HG02884 (cell line): Measurements from ENCODE around the gene FAM20C.

ENCODE experiments used
- ATAC-seq: cut with Tn5 transposase; IDR thresholded peaks from one replicate; pipeline ENCODE4 v1.9.1; 2021; ENCODE audit warnings: mild to moderate bottlenecking, moderate library complexity; ENCODE audit not compliant: unreplicated experiment

The FAM20C gene

DNA sequence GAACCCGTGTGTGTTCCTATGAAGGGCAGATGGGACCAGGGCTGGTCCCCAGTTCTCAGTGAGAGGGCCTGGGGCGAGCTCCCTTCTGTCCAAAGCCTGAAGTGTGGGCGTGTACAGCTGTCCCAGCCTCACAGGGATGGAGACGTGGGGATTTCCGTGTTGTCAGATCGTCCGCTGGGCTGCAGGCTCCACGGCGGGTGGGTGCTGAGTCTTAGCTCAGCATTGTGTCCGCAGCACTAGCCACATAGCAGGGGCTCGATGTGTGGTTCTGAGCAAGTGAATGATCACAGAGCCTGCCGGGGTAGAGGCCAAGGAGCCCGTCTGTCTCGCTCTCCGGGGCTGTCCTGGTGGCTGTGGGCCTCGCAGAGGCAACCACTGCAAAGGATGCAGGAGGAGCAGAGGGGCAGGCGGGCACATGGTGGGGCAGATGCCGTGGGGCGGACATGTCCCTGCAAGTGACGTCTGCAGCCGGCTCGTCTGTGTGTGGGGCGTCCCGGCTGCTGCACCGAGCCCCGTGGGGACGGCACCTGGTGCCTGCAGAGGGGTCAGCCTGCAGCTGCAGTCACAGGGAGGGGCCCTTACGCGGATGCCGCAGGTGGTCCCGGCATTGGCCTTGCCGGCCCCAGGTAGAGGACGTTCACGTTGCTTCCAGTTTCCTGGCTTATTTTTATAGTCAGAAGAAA, 30.9 kb downstream of the FAM20C start:
- no peak for ATAC-seq

DNA sequence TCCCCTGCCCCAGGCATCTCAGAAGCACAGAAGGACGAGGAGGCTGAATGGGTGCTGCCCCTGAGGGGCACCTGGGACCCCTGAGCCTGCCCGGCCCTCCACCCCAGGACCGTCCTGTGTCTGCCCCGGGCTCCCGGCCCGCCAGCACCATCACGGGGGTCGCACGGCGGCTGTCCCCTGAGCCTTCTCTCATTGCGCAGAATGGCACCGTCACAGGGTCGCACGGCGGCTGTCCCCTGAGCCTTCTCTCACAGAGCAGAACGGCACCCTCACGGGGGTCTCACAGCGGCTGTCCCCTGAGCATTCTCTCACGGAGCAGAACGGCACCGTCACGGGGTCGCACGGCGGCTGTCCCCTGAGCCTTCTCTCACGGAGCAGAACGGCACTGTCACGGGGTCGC, 31.5 kb downstream of the FAM20C start:
- no peak for ATAC-seq

DNA sequence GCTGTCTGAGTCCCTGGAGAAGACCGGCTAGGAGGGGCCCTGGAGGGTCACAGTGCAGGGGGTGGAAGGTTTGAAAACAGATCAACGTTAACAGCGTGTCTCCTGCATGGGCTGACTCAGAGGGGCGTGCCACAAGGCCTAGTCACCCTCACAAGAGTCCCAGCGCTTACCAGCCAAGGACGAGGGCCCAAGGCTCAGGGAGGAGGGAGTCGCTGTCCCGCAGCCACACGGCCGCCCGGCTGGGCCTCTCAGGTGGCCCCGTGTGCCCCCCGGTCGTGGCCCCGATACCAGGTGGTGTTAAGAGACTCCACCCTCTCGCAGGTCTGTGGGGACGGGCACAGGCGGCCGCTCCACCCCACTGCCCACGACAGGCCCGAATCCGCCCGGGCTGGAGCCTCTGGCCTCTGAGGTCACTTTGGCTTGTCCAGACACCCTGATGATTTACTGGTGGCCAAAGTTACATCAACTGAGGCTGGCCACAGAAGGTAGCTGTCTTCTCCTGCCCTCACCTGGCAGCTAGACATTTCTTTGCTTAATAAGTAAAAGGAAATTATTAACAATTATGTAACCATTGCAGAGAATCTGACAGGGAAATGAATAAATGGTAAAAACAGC, 34.0 kb downstream of the FAM20C start:
- no peak for ATAC-seq

DNA sequence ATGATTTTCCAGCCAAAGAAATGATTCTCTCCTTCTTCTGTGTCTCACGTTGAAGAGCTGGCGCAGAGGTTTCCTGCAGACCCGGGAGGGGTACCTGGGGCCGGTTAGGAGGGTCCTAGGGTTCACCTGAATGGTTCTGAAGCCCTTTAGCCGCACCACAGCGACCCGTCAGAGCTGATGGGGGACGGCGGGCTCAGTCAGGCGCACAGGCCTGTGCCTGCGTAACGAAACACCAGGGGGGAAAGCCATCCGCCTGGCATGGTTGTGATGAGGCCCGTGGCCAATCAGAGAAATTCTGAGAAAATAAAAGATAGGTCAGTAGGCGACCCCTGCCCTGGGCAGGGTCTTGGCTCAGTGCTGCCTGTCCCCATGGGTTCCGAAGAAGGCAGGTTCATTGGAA, 35.6 kb downstream of the FAM20C start:
- no peak for ATAC-seq

DNA sequence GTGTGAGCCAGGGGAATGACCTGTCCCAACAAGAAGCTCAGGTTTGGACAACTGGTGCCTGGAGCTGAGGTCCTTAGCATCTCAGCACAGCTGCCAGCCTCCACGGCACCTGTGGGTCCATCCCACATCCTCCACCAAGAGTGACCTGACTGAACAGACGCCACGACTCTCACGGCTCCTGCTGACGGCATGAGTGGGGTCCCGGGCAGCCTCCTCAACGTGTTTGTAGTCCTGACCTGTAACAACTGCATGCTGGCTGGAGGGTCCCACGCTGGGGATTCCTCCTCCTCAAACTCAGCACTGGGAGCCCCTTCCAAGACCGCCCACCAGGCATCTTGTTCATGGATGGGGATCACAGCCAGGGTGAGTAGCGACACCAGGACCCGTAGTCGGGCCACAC, 36.2 kb downstream of the FAM20C start:
- no peak for ATAC-seq

DNA sequence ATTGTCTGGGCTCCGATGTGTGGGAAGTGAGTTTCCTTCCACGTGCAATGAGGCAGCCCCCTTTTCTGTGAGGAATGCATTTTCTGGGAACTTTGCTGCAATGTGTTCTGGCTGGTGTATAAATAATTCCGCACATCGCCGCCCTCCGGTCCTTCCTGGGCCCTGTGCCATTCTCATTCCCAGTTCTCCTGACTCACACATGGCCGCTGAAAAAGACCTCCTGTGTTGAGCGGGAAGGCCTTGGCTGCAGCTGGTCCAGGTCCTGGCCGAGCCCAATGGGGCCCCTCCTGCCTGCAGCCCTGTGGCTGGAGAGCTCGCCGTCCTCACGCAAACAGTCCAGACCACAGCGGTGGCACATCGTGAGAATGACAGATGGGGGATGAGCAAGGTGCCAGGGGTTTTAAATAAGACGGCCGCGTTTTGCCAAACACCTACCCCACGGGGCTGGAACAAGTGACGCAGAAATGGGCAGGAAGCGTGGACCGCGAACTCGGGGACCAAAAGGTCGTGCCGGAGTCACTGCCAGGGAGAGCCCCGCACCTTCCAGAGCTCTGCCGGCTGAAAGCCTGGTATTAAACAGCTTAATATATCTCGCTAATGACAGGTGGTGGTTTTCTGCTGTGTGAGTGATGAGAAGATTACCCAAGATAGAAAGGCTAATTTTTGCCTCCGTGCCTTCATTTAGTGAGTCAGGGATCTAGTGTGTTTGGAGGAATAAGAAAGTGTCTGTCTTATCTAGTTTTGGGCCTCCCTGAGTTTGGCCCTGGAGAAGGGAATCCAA, 37.0 kb downstream of the FAM20C start:
- ATAC-seq, result no peak

DNA sequence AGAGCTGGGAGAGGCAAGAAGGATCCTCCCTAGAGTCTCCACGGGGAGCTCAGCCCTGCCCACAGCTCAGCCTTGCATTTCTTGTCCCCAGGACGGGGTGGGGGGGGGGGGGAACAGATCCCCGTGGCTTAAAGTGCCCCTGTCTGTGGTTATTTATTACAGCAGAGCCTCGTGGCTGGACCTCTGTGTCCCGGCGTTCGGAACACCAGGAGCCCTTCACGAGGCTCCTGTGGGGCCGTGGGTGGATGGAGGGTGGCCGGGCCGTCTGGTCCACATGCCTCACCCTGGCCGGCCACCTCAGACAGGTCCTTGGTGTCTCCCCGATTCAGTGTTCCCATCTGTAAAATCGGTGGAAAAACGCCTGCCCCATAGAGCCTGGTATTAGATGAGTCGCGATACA, 37.9 kb downstream of the FAM20C start:
- ATAC-seq, result no peak

DNA sequence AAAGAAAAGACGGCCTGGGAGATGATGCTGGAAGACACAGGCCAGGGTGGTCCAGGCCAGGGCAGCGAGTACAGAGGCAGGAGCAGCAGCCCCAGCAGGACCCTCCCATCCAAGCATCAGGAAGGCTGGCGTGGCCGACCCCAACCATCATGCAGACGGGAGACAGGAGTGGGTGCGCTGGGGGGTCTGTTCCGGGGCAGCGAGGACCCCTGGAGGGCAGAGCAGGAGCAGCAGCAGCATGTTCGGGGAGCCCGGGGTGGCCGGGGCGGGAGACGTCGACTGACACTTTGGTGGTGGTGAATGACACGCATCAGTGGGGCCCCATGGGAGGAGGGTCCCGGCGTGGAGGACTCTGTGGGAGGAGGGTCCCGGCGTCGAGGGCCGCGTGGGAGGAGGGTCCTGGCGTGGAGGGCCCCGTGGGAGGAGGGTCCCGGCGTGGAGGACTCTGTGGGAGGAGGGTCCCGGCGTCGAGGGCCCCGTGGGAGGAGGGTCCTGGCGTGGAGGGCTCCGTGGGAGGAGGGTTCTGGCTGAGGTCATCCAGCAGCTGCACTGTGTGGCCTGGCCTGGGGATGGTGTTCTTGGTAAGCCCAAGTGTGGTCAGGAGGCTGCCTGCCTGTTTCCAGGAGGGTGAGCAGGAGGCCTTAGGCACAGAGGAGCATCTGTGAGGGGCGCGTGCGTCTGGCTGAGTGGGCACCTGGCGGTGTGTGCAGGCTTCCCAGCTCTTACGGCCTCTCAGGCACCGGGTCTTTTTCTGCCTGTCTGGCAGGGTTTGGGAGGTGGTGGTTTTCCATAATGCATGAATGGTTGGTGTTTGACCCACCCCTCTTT, 38.9 kb downstream of the FAM20C start:
- no peak for ATAC-seq

DNA sequence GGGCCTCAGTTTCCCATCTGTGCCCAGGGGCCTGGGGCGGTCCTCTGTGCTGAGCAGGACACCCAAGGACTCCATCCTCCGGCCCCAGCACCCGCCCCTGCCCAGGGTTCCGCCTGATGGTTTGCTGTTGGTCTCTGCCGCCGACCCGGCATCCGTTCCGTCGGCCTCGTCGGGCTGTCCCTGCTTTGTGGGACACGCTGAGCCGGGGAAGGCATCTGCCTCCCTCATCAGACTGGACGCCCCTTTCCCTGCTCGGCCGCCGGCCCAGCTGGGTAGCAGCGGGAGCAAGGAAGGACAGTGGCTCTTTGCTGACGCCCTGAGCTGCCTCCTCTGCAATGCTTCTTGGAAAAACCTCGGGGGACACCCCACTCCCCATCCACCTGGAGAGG, 39.5 kb downstream of the FAM20C start:
- no peak for ATAC-seq

DNA sequence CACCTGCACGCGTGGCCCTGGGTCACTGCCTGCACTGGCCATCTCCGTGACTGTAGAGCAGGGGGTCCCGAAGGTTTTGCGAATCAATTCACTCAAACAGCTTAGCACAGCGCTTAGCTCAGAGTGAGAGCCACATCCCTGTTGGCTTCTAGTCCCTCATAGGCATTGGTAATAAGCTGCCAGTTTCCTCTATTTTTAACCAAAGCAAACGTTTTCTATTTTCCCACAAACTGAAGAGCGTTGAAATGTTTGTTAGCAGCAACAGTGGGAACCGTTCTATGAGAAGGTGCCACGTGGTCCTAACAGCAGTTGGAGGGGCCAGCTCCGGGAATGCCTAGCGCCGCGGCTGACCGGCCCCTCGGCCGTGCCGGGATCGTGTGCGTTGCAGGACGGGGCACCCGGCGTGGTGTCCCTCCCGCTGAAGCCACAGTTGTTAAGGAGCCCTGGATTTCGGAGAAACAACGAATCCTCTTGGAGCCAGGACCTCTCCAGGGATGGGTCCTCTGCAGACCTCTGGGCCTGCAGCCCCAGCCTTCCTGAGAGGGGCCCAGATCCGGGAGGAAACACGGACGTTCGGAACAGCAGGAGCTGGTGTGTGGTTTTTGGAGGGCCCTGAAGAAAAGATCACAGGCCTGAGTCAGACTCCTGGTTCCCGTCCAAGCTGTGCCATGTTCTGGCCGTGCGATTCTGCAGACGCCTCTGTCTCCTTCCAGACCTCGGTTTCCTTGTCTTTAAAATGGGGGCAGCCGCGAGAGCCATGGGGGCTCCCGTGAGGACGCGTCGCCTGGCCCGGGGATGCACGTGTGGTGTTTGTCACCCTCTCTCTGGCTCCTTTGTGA, 40.3 kb downstream of the FAM20C start:
- no peak for ATAC-seq

DNA sequence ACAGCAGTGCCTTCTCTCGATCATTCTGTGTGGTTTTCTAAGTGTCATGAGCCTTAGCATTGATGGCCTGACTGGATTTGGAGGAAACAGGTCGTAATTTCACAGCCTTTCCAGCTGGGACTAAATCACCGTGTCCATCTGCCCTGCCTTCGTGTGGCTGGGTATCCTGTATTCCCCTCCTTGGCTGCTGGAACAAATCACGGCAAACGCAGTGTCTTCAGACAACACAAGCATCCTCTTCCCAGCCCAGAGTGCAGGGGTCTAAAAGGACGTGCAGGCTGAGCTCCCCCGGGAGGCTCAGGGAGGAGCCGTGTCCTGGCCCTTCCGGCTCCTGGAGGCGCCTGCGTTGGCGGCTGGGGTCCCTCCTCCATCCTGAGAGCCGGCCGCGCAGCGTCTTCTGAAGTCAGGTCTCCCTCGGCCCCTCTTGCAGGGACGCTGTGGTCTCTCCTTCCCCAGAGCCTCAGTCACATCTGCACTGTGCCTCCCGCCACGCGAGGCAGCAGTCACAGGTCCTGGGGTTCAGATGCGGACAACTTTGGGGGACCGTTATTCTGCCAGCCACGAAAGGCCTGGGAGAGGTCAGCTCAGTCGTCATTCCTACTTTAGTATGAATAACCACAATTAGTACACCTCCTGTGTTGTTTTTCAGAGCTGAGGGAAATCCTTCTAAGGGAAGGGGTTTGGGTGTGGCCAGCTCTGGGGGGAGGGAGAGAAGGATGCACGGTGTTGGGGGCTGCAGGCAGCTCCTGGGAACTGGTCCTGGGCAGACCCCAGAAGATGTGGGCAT, 41.1 kb downstream of the FAM20C start:
- no peak for ATAC-seq

DNA sequence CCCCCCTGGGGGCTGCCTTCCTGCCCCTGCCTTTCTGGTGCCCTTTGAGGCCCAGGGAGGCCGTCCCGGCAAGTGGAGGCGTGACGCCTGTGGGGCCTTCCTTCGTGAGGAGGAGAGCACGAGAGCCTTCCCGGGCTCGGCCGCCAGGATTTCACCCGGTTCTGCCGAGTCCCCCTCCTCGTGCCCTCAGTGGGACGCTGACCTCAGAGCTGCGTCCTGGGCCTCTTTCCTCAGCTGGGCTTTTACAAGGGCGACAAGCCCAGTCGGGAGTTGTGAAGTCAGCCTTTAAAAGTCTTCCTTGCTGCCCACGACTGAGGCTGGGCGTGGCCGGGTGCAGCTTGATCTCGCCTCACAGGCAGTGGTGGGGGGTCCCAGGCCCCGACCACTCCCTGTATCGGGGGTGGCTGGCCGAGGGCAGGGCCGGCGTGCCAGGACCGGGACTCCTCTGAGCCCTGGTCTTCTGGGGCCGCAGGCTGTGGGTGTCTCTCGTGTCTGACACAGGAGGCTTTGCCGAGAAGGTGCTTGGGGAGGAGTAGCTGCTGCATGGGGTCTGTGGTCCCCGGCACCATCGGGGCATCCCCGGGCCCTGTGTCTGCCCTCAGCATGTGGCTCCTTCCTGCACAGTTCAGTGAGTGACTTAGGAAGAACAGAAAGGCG, 41.8 kb downstream of the FAM20C start:
- no peak for ATAC-seq

DNA sequence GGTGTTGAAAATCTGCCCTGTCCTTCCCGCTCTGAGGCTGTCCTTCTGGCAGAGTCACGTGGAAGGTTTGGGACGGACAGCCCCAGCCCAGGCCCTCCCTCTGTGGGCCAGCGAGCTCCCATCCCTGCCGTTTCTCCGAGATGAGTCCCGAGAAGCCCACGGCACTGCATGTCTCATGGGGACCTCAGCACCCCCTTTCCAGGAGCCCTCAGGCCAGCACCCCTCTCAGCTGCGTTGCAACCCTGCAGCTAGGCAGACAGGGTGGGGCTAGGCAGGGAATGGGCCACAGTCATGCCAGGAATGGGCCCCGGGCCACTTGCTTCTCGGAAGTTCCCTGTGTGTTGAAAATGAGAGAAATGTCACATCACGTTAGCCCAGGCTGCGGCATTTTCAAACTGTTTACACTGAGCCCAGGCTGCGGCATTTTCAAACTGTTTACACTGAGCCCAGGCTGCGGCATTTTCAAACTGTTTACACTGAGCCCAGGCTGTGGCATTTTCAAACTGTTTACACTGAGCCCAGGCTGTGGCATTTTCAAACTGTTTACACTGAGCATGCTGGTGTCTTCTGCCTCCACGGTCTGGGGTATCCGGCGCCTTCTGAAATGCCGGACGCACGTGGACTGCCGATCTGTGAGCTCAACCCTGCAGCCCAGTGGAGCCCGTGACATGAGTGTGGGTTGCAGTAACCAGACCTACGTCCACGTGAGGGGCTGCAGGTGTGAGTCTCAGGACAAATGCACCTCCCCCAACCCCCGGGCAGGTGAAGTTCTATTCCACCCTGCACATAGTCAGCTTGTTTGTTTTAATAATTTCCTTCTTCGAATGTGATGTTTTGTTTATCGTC, 42.6 kb downstream of the FAM20C start:
- ATAC-seq, result no peak

DNA sequence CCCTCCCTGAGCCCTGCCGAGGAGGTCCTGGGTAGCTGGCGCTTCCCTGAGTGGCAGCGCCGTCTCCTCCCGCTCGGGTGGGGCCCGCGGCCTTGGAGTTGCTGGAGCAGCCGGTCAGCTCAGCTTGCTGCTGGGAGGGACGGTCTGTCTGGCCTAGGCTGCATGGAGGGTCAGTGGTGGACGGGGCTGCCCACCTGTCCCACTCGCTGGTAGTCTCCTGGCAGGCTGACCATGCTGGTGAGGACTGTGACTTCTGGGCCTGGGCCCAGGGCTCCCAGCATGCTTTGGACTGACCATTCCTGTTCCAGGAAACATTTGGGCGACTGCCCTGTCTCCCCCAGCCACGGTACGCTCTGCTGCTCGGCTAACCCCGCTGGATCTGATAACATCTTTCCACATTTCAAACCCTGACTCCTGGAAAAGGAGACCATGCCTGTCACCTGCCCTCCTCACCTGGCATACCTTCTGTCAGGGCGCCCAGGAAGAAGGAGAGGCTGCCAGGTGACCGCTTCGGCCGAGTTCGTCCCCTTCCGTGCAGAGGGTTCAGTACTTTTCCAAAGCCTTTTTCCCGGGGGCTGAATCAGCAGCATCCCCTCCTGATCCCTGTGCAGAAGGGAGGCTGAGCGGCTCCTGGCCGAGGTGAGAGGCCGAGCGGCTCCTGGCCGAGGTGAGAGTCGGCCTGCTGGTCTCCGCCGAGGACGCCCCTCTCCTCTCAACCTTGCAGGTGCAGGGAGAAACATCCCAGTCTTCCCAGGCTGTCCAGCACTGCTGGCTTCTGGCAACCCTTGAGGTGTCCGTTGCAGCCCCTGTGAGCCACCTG, 43.4 kb downstream of the FAM20C start:
- no peak for ATAC-seq

DNA sequence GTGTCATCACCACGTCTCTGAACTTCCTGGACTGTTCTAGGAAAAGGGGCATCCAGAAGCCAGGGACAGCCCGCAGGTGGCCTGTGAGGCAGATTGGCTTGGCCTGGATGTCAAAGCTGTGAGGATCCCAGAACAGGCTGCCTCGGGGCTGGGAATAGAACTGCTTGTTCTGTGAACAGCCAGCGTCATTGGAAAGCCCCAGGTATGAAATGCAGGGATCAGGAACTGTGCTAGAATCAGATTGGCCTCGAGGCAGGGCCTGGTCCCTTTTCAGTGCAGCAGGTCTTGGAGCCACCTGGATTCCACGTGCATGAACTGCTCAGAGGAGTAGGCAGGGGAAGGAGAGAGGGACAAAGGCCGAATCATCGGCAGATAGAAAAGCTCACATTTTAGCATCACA, 44.6 kb downstream of the FAM20C start:
- ATAC-seq, result no peak

DNA sequence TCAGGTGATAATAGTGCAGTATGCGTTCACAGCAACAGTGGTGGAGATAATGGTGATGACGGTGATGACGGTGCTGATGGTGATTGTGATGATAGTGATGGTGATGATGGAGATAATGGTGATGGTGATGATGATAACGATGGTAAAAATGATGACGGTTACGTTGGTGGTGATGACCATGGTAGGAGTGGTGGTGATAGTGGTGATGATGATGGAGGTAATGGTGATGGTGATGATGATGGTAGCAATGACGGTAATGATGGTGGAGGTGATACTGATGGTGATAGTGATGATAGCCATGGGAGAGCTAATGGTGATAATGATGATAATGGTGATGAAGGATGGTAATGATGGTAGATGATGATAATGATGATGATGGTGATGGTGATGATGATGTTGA, 45.0 kb downstream of the FAM20C start:
- no peak for ATAC-seq

DNA sequence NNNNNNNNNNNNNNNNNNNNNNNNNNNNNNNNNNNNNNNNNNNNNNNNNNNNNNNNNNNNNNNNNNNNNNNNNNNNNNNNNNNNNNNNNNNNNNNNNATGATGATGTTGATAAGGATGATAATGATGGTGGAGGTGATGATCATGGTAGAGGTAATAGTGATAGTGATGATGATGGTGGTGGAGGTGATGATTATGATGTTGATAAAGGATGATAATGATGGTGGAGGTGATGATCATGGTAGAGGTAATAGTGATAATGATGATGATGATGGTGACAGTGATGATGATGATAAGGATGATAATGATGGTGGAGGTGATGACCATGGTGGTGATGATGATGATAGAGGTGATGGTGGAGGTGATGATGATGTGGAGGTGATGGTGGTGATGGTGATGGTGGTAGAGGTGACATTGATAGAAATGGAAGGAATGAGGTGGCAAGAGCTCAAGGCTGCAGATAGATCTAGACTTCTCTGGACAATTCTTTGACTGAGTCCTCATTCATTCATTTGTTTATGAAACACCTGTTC, 47.8 kb downstream of the FAM20C start:
- ATAC-seq, result no peak
